HG02763 (cell line): ENCODE results near the gene PGAP6.
"Not testable (repeated sequence)": the region's sequence is repeated elsewhere in the genome, so short reads cannot be mapped to it uniquely, and the experiment has no call there.

Experiments
- ATAC-seq: cut with Tn5 transposase; IDR thresholded peaks from one replicate; pipeline ENCODE4 v1.9.1; 2021; ENCODE audit warnings: mild to moderate bottlenecking, moderate library complexity; ENCODE audit not compliant: unreplicated experiment

PGAP6 gene

GRCh38 chr16:404971-405486 is 23.3 kb upstream of the PGAP6 start:
- no peak for ATAC-seq

GRCh38 chr16:401468-402348 is 19.9 kb upstream of the PGAP6 start, which contains the start of gene DECR2:
TSS of gene DECR2 (plus strand) at chr16:401885. CDS start at chr16:401964, 79 bp downstream.
- ATAC-seq: peak; percentile 54

DNA sequence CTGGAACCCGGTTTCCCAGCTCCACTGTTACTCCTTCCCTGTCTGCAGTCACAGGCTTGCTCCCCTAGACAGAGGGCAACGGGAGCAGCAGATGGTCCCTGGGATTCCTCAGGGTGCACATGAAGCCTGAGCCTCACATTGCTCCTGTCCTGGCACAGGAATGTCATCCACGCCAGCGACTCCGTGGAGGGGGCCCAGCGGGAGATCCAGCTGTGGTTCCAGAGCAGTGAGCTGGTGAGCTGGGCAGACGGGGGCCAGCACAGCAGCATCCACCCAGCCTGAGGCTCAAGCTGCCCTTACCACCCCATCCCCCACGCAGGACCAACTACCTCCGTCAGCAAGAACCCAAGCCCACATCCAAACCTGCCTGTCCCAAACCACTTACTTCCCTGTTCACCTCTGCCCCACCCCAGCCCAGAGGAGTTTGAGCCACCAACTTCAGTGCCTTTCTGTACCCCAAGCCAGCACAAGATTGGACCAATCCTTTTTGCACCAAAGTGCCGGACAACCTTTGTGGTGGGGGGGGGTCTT is 18.3 kb upstream of the PGAP6 start:
- no peak for ATAC-seq

DNA sequence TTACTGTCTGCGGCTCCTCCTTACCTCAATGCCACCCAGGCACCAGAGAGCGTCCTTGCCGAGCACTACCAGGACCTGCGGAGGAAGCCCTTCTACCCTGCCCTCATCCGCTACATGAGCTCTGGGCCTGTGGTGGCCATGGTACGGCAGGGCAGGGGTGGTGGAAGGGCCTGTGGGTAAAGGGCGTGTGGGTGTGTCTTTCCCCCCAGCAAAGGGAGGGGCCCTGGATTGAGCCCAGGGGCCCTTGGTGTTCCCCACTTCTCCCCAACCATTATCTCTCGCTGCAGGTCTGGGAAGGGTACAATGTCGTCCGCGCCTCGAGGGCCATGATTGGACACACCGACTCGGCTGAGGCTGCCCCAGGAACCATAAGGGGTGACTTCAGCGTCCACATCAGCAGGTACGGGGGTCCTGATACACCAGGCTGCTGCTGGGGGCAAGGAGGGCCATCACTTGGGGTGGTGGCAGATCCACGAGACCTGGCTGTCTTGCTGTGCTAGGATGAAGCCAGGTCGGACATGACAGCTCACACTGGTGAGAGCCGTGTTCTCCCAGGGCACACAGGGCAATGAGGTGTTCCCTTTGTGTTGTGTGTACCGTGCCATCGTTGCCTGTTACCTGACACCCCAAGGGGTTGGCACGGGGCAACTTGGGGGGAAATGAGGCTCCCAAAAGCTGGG is 17.7 kb upstream of the PGAP6 start:
- ATAC-seq: no peak

DNA sequence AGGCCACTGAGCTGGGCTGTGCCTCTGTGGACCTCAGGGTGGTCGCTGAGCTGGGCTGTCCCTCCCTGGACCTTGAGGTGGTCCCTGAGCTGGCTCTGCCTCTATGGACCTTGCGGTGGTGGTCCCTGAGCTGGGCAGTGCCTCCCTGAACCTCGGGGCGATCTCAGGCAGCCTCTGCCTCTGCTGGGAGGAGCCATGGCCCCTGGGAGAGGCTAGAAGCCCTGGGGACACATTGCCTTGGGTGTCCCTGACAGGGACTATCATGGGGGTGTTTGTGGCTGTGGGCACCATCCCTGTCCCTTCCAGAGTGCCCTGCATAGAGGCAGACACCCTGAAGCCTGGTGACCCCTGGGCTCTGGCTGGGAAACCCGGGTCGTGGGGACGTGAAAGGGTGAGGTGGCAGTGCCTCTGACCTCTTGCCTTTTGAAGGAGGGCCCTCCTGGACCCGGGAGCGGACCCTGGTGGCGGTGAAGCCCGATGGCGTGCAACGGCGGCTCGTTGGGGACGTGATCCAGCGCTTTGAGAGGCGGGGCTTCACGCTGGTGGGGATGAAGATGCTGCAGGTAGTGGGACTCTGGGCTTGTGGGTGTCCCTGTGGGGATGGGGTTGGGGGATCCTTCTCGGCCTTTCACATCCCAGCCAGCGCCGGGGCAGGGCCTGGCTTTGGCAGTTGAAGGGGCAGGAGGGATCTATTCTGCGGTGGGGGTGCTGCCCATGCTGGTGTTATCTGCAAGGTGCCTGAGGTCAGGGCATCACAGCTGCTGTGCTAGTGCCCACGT is 17.0 kb upstream of the PGAP6 start:
- no peak for ATAC-seq

- no peak for ATAC-seq
Observed at GRCh38 chr16:397736-398332, 16.1 kb upstream of the PGAP6 start.

DNA sequence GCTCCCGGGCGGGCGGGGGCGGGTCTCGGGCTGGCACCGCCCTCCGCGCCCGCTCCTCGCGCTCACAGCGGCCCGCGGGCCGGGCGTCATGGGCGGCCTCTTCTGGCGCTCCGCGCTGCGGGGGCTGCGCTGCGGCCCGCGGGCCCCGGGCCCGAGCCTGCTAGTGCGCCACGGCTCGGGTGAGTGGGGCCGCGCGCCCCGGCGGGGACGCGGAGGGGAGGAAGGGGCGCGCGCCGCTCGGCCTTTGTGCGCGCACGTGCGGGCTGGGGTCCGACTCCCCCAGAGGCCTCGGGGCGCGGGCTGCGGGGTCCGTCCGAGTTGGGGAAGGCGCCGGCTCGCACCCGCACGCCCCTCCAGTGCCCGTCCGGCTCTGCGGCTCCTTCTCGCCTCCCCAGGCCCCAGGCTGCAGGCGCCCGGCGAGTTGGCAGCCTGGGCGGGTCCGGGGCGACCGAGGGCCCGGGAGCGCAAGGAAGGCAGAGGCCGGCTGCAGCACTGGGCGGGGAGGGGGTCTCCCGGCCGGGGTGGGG is 15.4 kb upstream of the PGAP6 start, which contains the start of gene NME4:
TSS of gene NME4 (plus strand) at position 65 of the 527 bp plus-strand sequence. CDS start at position 89, 24 bp downstream.
- ATAC-seq: no peak

GRCh38 chr16:396605-397004 is 14.8 kb upstream of the PGAP6 start:
- ATAC-seq: no peak

DNA sequence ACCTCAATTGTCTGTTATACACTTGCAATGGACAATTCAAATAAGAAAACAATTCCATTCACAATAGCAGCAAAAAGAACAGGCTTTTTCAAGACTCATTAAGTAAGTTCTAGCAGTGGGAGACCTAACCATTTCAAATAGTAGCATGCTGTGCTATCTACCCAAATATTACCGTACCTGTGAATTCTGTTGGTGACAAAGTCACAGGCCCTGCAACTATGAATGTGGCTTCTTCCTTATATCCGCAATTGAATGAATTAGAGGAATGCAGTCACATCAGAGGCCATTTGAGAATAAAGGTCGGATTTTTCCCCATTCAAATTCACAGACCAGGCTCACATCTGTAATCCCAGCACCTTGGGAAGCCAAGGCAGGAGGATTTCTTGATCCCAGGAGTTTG is 14.4 kb upstream of the PGAP6 start:
- ATAC-seq: no peak

DNA sequence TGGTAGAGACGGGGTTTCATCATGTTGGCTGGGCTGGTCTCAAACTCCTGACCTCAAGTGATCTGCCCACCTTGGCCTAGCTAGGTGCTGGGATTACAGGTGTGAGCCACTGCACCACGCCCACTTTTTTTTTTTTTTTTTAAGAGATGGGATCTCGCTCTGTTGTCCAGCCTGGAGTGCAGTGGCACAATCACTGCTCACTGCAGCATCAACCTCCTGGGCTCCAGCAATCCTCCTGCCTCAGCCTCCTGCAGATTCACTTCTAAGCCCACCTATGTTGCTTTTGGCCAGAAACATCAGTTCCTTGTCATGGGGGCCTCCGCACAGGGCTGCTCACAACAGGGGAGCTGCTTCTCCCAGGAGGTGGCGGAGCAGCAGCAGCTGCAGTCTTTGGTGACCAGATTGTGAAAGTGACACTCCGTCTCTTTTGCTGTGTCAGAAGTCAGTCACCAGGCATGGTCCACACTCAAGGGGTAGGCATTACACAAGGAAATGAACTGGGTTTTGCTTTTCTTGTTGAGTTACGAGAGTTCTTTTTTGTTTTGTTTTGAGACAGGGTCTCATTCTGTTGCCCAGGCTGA is 10.8 kb upstream of the PGAP6 start:
- ATAC-seq: no peak

- ATAC-seq: no peak
Observed at GRCh38 chr16:391885-392335, 10.1 kb upstream of the PGAP6 start.

DNA sequence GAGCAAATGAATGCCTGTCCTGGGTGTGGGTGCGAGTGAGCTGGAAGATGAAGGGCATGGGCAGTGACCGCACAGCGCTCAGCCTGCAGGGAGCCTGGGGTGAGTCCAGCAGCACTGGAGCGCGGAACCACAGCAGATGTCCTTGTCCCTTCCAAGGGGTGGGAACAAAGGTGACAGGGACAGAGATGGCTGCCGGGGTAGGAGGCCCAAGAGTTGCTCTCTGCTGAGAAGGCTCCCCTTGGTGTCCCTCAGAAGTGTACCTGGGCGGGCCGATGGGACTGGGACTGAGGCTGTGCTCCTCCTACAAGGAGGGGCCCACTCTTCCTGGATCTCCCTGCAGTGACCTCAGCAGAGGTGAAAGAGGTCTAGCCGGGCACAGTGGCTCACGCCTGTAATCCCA is 7.6 kb upstream of the PGAP6 start:
- ATAC-seq: no peak

DNA sequence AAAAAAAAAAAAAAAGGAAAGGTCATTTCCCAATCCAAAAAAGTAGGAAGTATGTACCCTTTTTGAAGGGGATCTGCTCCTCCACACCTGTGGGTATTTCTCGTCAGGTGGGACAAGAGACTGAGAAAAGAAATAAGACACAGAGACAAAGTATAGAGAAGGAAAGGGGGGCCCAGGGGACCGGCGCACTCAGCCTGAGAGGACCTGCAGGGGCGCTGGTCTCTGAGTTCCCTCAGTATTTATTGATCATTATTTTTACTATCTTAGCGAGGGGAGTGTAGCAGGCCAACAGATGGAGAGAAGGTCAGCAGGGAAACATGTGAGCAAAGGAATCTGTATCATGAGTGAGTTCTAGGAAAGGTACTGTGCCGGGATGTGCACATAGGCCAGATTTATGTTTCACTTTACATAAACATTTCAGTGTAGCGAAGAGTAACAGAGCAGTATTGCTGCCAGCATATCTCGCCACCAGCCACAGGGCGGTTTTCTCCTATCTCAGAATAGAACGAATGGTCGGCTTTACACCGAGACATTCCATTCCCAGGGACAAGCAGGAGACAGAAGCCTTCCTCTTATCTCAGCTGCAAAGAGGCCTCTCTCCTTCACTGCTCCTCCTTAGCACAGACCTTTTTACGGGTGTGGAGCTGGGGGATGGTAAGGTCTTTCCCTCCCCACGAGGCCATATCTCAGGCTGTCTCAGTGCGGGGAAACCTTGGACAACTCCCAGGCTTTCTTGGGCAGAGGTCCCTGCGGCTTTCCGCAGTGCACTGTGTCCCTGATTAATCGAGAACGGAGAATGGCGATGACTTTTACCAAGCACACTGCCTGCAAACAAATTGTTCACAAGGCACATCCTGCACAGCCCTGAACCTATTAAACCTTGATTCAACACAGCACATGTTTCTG is 6.2 kb upstream of the PGAP6 start:
- ATAC-seq: not testable (repeated sequence)

GRCh38 chr16:386641-387156 is 4.9 kb upstream of the PGAP6 start:
- no peak for ATAC-seq

GRCh38 chr16:383326-384051 is 1.7 kb upstream of the PGAP6 start:
- ATAC-seq: no peak

GRCh38 chr16:381012-381788 is 578 bp downstream of the PGAP6 start:
- peak; percentile 18 for ATAC-seq

DNA sequence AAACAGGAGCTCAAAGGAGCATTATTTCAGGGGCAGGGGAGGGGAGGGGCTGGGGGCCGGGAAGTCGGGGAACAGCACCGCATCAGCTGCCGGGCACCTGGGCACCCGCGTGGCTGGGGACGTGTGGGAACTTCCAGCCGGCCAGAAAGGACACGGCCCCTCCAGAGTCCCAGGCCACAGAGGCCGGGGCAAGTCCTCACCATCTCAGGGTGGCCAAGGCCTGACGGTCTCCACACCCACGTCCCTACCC is 1.1 kb downstream of the PGAP6 start:
- no peak for ATAC-seq
